GM11168 (cell line): Measurements from ENCODE around the gene ACP3.

ENCODE experiments used
- in situ Hi-C: fragments of 300-500 bp; cut with MboI; formaldehyde crosslinking; loops from one replicate; pipeline ENCODE4 v1.12.0; 2022; ENCODE audit warnings: low sequenced_read_pairs; ENCODE audit not compliant: unreplicated experiment

ACP3 gene

GRCh38 chr3:132311841-132312240, 5.4 kb upstream of the ACP3 start:
- in situ Hi-C loops: no loop called here

- in situ Hi-C loops: no loop called here
Measured at GRCh38 chr3:132315851-132316250, 1.4 kb upstream of the ACP3 start.

- in situ Hi-C loops: no loop called here
Measured at GRCh38 chr3:132318451-132318850, 1.2 kb downstream of the ACP3 start.

- in situ Hi-C loops: no loop called here
Measured at GRCh38 chr3:132321304-132321703, 4.1 kb downstream of the ACP3 start.

- in situ Hi-C loops: no loop called here
Measured at GRCh38 chr3:132325103-132325606, 7.9 kb downstream of the ACP3 start.

GRCh38 chr3:132325634-132326033, 8.4 kb downstream of the ACP3 start:
- in situ Hi-C loops: no loop called here

GRCh38 chr3:132326251-132326650, 9.0 kb downstream of the ACP3 start:
- in situ Hi-C loops: no loop called here

- in situ Hi-C loops: no loop called here
Measured at GRCh38 chr3:132332082-132332481, 14.9 kb downstream of the ACP3 start.

- in situ Hi-C loops: no loop called here
Measured at GRCh38 chr3:132332508-132332907, 15.3 kb downstream of the ACP3 start.

- in situ Hi-C loops: loop anchor here (10.0 kb wide), 1 partner anchor 87 kb away; no protein-coding TSS in a partner anchor
Measured at GRCh38 chr3:132341746-132342145, 24.5 kb downstream of the ACP3 start.

- in situ Hi-C loops: loop anchor here (10.0 kb wide), 1 partner anchor 87 kb away; no protein-coding TSS in a partner anchor
Measured at GRCh38 chr3:132342183-132342582, 25.0 kb downstream of the ACP3 start.

GRCh38 chr3:132342610-132343009, 25.4 kb downstream of the ACP3 start:
- in situ Hi-C loops: loop anchor here (10.0 kb wide), 1 partner anchor 88 kb away; no protein-coding TSS in a partner anchor

- in situ Hi-C loops: loop anchor here (10.0 kb wide), 1 partner anchor 88 kb away; no protein-coding TSS in a partner anchor
Measured at GRCh38 chr3:132343018-132343612, 25.9 kb downstream of the ACP3 start.

- in situ Hi-C loops: loop anchor here (5.0 to 10.0 kb wide), 2 partner anchors 58 to 90 kb away; no protein-coding TSS in a partner anchor
Measured at GRCh38 chr3:132344666-132345280, 27.6 kb downstream of the ACP3 start.

- in situ Hi-C loops: loop anchor here (5.0 to 10.0 kb wide), 2 partner anchors 55 to 92 kb away; no protein-coding TSS in a partner anchor
Measured at GRCh38 chr3:132346841-132347736, 29.9 kb downstream of the ACP3 start.

GRCh38 chr3:132347811-132348210, 30.6 kb downstream of the ACP3 start:
- in situ Hi-C loops: loop anchor here (5.0 to 10.0 kb wide), 2 partner anchors 54 to 93 kb away; no protein-coding TSS in a partner anchor

GRCh38 chr3:132348531-132348930, 31.3 kb downstream of the ACP3 start:
- in situ Hi-C loops: loop anchor here (5.0 to 10.0 kb wide), 2 partner anchors 54 to 94 kb away; no protein-coding TSS in a partner anchor

- in situ Hi-C loops: no loop called here
Measured at GRCh38 chr3:132350814-132351213, 33.6 kb downstream of the ACP3 start.

- in situ Hi-C loops: no loop called here
Measured at GRCh38 chr3:132351222-132351806, 34.1 kb downstream of the ACP3 start.

GRCh38 chr3:132352556-132353143, 35.4 kb downstream of the ACP3 start:
- in situ Hi-C loops: no loop called here
